ENCODE results near the gene GPR61. TPM values are rescaled to one million over a fixed set of nuclear protein-coding genes. Genes with fewer than 3 reads are reported as not detected.

Gene GPR61
- total and polyA plus RNA-seq, 9 of the 15 experiments (the other 6 are each of a cell fraction or from before 2014, with no cell fraction given) = 0.04 to 1.1 (median 0.25) TPM; not detected in 4

DNA sequence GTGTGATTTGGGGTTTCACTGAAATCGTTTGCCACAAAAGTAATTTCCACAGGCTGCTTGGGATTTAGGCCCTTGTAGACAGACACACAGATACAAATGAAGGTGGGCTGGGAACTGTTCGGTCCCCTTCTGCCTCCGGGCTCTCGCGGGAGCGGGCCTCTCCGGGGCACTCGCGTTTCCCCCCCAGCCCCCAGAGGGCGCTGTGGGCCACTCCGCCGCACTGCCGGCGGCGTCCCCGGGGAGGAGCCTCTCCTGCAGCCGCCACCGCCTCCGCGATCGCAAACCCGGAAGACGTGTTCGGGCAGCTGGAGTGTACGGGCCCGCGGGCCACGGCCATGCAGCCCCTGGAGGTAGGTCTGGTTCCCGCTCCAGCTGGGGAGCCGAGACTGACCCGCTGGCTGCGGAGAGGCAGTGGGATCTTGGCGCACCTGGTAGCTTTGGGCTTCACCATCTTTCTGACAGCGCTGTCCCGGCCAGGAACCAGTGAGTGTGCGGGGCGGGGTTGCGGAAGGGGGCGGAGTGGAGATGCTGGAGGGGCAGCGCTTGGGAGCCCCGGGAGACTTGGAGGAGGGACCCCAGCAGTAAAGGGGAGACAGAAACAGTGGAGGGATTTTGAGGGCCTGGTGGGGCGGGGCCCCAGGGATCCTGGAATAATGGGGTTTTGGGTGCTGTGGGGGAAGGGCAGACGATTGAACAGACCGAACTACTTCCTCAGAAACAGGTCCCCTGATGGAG, 45.7 kb upstream of the GPR61 start, which contains the start of gene CYB561D1 (continued):
- TF ChIP-seq NFXL1 (CRISPR knock-in tag; IDR thresholded peaks at IDR 0.05) (no peak), NR1H2 (CRISPR knock-in tag; IDR thresholded peaks at IDR 0.05) (peak; percentile 74; the same call in 1 of the 2 replicates), JUNB (CRISPR knock-in tag; conservative IDR thresholded peaks at IDR 0.05) (no peak), NFATC3 (IDR thresholded peaks at IDR 0.05) (no peak), HNRNPK (IDR thresholded peaks at IDR 0.05; ENCODE audit: low read depth, low read length, poor library complexity, severe bottlenecking) (no peak), WHSC1 (IDR thresholded peaks at IDR 0.05; ENCODE audit: low read length) (no peak), ZFP1 (CRISPR knock-in tag; IDR thresholded peaks at IDR 0.05) (no peak), ARNT (IDR thresholded peaks at IDR 0.05) (no peak), KDM2B (CRISPR knock-in tag; IDR thresholded peaks at IDR 0.05) (peak; percentile 89), CCAR2 (IDR thresholded peaks at IDR 0.05; ENCODE audit: low read depth, low read length) (no peak), NBN (IDR thresholded peaks at IDR 0.05; ENCODE audit: low read depth) (0 out of 2 replicates have a peak, but pooled peaks have one; percentile 62), ZNF586 (CRISPR knock-in tag; conservative IDR thresholded peaks at IDR 0.05) (no peak), ATF1 (CRISPR knock-in tag; IDR thresholded peaks at IDR 0.05) (no peak), ATF1 (tag; IDR thresholded peaks at IDR 0.05) (peak; percentile 81)
- TF ChIP-seq, protein P1, sequence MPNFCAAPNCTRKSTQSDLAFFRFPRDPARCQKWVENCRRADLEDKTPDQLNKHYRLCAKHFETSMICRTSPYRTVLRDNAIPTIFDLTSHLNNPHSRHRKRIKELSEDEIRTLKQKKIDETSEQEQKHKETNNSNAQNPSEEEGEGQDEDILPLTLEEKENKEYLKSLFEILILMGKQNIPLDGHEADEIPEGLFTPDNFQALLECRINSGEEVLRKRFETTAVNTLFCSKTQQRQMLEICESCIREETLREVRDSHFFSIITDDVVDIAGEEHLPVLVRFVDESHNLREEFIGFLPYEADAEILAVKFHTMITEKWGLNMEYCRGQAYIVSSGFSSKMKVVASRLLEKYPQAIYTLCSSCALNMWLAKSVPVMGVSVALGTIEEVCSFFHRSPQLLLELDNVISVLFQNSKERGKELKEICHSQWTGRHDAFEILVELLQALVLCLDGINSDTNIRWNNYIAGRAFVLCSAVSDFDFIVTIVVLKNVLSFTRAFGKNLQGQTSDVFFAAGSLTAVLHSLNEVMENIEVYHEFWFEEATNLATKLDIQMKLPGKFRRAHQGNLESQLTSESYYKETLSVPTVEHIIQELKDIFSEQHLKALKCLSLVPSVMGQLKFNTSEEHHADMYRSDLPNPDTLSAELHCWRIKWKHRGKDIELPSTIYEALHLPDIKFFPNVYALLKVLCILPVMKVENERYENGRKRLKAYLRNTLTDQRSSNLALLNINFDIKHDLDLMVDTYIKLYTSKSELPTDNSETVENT (CRISPR knock-in tag; IDR thresholded peaks at IDR 0.05) = peak; percentile 69
- TF ChIP-seq, protein P2, sequence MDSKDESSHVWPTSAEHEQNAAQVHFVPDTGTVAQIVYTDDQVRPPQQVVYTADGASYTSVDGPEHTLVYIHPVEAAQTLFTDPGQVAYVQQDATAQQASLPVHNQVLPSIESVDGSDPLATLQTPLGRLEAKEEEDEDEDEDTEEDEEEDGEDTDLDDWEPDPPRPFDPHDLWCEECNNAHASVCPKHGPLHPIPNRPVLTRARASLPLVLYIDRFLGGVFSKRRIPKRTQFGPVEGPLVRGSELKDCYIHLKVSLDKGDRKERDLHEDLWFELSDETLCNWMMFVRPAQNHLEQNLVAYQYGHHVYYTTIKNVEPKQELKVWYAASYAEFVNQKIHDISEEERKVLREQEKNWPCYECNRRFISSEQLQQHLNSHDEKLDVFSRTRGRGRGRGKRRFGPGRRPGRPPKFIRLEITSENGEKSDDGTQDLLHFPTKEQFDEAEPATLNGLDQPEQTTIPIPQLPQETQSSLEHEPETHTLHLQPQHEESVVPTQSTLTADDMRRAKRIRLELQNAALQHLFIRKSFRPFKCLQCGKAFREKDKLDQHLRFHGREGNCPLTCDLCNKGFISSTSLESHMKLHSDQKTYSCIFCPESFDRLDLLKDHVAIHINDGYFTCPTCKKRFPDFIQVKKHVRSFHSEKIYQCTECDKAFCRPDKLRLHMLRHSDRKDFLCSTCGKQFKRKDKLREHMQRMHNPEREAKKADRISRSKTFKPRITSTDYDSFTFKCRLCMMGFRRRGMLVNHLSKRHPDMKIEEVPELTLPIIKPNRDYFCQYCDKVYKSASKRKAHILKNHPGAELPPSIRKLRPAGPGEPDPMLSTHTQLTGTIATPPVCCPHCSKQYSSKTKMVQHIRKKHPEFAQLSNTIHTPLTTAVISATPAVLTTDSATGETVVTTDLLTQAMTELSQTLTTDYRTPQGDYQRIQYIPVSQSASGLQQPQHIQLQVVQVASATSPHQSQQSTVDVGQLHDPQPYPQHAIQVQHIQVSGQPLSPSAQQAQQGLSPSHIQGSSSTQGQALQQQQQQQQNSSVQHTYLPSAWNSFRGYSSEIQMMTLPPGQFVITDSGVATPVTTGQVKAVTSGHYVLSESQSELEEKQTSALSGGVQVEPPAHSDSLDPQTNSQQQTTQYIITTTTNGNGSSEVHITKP (IDR thresholded peaks at IDR 0.05; ENCODE audit: partially characterized antibody) = no peak
- TF ChIP-seq, protein P3, sequence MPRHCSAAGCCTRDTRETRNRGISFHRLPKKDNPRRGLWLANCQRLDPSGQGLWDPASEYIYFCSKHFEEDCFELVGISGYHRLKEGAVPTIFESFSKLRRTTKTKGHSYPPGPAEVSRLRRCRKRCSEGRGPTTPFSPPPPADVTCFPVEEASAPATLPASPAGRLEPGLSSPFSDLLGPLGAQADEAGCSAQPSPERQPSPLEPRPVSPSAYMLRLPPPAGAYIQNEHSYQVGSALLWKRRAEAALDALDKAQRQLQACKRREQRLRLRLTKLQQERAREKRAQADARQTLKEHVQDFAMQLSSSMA (CRISPR knock-in tag; IDR thresholded peaks at IDR 0.05) = peak; percentile 82
- TF ChIP-seq, protein P4, sequence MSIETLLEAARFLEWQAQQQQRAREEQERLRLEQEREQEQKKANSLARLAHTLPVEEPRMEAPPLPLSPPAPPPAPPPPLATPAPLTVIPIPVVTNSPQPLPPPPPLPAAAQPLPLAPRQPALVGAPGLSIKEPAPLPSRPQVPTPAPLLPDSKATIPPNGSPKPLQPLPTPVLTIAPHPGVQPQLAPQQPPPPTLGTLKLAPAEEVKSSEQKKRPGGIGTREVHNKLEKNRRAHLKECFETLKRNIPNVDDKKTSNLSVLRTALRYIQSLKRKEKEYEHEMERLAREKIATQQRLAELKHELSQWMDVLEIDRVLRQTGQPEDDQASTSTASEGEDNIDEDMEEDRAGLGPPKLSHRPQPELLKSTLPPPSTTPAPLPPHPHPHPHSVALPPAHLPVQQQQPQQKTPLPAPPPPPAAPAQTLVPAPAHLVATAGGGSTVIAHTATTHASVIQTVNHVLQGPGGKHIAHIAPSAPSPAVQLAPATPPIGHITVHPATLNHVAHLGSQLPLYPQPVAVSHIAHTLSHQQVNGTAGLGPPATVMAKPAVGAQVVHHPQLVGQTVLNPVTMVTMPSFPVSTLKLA (conservative IDR thresholded peaks at IDR 0.05) = peak; percentile 90 to 97
- TF ChIP-seq, protein P5, sequence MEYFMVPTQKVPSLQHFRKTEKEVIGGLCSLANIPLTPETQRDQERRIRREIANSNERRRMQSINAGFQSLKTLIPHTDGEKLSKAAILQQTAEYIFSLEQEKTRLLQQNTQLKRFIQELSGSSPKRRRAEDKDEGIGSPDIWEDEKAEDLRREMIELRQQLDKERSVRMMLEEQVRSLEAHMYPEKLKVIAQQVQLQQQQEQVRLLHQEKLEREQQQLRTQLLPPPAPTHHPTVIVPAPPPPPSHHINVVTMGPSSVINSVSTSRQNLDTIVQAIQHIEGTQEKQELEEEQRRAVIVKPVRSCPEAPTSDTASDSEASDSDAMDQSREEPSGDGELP (CRISPR knock-in tag; IDR thresholded peaks at IDR 0.05; ENCODE audit: borderline replicate concordance) = peak; percentile 98

Data from K562 (cell line).